BLaER1 (cell line): ENCODE data around the gene TRIM29.

Experiments
- H3K27ac ChIP-seq: shearing (Covaris generic); formaldehyde crosslinking; 2 replicates; pipeline ENCODE4 v1.8.1; 2022
- H3K27me3 ChIP-seq: shearing (Covaris generic); formaldehyde crosslinking; 2 replicates; pipeline ENCODE4 v1.8.1; 2022
- H3K36me3 ChIP-seq: shearing (Covaris generic); formaldehyde crosslinking; 2 replicates; pipeline ENCODE4 v1.8.1; 2022
- H3K4me1 ChIP-seq: shearing (Covaris generic); formaldehyde crosslinking; 2 replicates; pipeline ENCODE4 v1.8.1; 2022
- H3K4me2 ChIP-seq: shearing (Covaris generic); formaldehyde crosslinking; 2 replicates; pipeline ENCODE4 v1.8.1; 2022
- H3K4me3 ChIP-seq: shearing (Covaris generic); formaldehyde crosslinking; 2 replicates; pipeline ENCODE4 v1.8.1; 2022
- H3K9ac ChIP-seq: shearing (Covaris generic); formaldehyde crosslinking; 2 replicates; pipeline ENCODE4 v1.8.1; 2022
- H3K9me3 ChIP-seq: shearing (Covaris generic); formaldehyde crosslinking; 2 replicates; pipeline ENCODE4 v1.8.1; 2022
- H4K20me1 ChIP-seq: shearing (Covaris generic); formaldehyde crosslinking; 2 replicates; pipeline ENCODE4 v1.8.1; 2022
- Cebpa-rat ChIP-seq: shearing (Covaris generic); IDR thresholded peaks from 2 replicates; pipeline ENCODE4 v1.8.1; 2022

TRIM29 gene

DNA sequence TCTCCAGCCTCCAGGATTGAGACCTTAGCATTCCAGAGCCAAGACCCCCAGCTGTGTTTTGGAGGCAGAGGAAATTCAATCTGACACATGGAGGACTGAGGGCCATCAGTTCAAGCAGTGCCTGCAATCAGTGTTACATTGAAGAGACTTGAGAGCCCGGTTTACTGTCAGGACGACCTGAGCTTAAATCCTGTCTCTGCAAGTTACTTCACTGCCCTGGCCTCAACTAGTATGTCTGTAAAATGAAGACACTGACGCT is 35.1 kb downstream of the TRIM29 start:
- Histone ChIP-seq H3K27me3 (no peaks in the 10 kb centered on the region), H4K20me1 (no peaks in the 10 kb centered on the region), H3K4me1 (peaks cover 11% of the 10 kb centered on the region; the same call in 1 of the 2 replicates), H3K4me2 (no peak overlapping the region), H3K4me3 (no peak overlapping the region), H3K9me3 (no peaks in the 10 kb centered on the region), H3K36me3 (no peaks in the 10 kb centered on the region), H3K9ac (no peak overlapping the region), H3K27ac (no peak overlapping the region)
- TF ChIP-seq Cebpa-rat = no peak

DNA sequence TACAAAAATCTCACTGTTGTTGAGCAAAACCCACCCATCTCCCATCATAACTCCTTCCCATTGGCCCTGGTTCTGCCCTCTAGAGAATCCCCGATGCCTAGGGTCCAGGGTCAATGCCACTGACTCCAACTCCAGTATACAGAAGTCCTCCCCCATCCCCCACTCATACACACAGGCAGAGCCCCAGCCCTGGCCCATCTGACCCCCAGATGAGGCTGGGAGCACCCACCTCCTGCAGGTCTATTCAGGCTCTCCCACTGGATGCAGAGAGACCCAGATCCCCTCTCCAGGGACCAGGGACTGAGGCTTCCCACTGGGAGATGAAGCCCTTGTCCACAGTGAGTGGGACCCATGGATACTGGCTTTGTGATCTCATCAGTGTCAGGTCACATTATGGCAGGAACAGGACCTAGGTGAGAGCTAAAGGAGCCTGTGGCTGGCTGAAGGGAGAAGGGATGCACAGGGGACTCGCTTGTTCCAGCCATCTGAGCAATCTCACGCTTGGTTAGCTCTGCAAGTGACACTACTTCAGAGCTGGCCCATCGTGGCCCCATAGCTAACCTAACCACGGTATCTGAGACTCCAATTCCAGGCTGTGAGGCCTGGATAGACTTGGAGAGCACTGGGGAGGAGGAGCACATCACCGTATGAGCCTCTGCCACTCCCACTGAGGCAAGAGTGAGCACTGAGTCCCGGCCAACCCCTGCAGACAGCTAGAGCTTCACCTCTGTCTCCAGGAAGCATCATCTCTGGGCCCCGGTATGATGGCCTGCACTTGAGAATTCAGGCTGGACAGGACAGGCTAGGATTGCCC is 35.7 kb downstream of the TRIM29 start:
- H3K4me2 ChIP-seq = no peak overlapping the region
- H4K20me1 ChIP-seq = no peaks in the 10 kb centered on the region
- H3K9ac ChIP-seq = no peak overlapping the region
- no peaks in the 10 kb centered on the region for H3K9me3 ChIP-seq
- no peak for TF ChIP-seq Cebpa-rat
- peaks cover 11% of the 10 kb centered on the region; the same call in 1 of the 2 replicates for H3K4me1 ChIP-seq
- no peaks in the 10 kb centered on the region for H3K27me3 ChIP-seq
- no peaks in the 10 kb centered on the region for H3K36me3 ChIP-seq
- H3K27ac ChIP-seq = no peak overlapping the region
- H3K4me3 ChIP-seq = no peak overlapping the region

DNA sequence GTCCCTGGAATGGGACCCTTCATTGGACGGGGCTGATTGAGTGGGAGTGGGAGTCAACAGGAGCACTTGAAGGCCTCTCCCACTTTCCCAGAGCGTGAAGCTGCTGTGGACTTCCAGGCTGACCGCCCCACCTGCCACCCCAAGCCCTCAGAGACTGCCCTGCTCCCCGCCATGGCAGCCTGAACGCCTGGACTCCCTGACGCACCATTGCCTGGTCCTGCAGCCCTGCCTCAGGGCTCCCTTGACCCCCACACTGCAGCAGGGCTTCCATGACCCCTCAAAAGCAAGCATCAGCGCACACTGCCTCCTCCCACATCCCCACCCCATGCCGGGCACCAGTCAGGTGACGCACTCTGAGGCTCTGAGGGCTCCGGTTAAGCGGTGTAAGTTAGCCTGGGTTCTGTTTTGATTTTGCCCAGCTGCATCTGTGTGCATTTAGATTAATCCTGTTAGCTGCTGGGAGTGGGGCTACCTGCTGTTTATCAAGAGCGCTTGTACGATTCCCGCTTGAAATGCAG is 39.4 kb downstream of the TRIM29 start:
- Histone ChIP-seq H3K4me2 (no peak overlapping the region), H3K4me1 (no peaks in the 10 kb centered on the region), H3K27me3 (no peaks in the 10 kb centered on the region), H3K27ac (no peak overlapping the region), H3K9ac (no peak overlapping the region), H3K4me3 (no peak overlapping the region), H3K36me3 (no peaks in the 10 kb centered on the region), H4K20me1 (no peaks in the 10 kb centered on the region), H3K9me3 (no peaks in the 10 kb centered on the region)
- TF ChIP-seq Cebpa-rat = no peak

DNA sequence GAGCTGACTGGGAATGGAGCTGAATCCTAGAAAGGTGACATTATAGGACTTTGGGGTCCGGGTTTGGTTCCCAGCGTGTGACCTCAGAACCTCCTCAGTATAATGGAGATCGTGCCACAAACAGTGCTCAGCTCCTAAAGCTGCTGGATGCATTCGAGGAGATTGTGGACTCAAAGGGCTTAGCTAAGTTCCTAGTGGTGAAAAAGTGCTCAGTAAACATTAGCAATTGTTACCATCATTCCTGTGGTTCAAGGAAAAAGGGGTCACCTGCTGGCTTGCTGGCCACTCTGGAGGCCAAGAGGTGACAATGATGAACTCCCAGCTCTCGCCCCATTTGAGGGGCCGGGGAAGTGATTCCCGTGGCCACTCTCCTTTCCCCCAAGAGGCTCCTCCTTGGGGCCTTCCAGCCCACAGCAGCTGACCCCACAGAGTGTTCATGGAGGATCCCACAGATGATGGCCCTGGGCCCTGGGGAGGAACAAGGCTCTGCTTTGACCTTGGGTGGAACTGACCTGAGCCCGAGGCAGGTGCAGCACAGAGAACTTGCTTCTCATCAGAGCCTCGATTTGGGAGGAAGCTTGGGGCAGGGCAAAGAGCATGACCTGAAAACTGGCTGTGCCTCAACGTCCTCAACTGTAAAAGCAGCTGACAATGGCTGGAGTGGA is 40.1 kb downstream of the TRIM29 start:
- no peak overlapping the region for H3K9ac ChIP-seq
- no peaks in the 10 kb centered on the region for H3K9me3 ChIP-seq
- H3K4me3 ChIP-seq = no peak overlapping the region
- H3K36me3 ChIP-seq = no peaks in the 10 kb centered on the region
- H3K27me3 ChIP-seq = no peaks in the 10 kb centered on the region
- no peaks in the 10 kb centered on the region for H4K20me1 ChIP-seq
- H3K4me2 ChIP-seq = no peak overlapping the region
- TF ChIP-seq Cebpa-rat = no peak
- no peak overlapping the region for H3K27ac ChIP-seq
- H3K4me1 ChIP-seq = no peaks in the 10 kb centered on the region

DNA sequence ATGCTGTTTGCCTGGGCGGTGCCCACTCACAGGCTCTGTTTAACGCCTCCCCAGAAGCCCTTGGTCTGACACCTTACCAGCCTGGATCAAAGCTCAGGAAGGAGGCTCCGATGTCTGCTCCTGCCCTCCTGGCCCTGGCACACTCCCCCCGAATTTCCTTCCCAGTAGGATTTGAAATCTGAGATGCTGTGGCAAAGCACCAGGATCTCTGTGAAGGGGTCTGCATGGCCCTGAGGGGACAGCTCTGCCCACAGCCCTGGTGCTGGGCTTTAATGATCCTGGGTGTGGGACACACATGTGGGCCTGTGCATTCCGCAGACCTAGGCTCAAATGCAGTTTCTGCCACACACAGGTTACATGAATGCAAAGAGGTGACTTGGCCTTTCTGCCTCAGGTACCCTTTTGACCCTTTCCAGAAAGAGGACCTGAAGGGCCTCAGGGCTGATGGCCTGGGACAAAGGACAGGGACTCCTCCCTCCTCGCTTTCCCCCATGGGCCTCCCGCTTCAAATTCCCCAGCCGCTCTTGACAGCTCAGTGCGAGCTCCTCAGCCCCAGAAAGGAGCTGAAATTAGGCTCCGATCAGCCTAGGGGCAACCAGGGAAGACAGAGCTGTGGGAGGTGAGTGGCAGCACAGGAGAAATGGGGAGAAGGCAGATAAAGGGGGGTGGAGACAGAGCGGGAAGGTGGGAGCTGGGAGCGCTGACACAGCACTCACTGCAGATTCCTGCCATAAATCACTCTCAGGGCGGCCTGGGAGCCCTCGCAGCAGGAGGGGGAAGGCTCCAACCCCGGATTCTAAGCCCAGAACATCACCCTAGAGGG is 41.3 kb downstream of the TRIM29 start:
- H3K4me2 ChIP-seq = no peak overlapping the region
- no peak overlapping the region for H3K27ac ChIP-seq
- TF ChIP-seq Cebpa-rat = no peak
- H3K4me3 ChIP-seq = no peak overlapping the region
- H3K27me3 ChIP-seq = no peaks in the 10 kb centered on the region
- no peaks in the 10 kb centered on the region for H3K9me3 ChIP-seq
- H3K9ac ChIP-seq = no peak overlapping the region
- no peaks in the 10 kb centered on the region for H3K4me1 ChIP-seq
- no peaks in the 10 kb centered on the region for H3K36me3 ChIP-seq
- no peaks in the 10 kb centered on the region for H4K20me1 ChIP-seq

DNA sequence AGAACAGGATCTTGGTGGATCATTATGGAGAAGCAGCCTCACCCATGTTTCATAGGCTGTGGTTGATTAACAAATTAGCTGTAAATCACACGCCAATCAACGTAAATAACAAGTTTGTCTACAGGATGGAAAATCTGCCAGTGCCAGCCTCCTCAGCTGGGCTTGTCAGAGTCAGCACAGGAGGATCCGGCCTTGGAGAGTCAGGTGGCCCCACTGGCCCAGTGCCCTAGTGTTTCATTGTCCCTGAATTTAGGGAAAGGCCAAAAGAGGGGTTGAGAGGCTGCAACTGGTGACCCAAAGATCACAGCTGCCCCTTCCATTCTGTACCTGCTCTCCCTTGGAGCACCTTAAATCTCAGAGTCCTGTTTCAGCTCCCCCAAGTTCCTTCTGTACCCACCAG is 42.4 kb downstream of the TRIM29 start:
- Histone ChIP-seq H3K4me2 (no peak overlapping the region), H3K4me3 (no peak overlapping the region), H3K4me1 (no peaks in the 10 kb centered on the region), H3K27ac (no peak overlapping the region), H3K9me3 (no peaks in the 10 kb centered on the region), H3K36me3 (no peaks in the 10 kb centered on the region), H3K27me3 (no peaks in the 10 kb centered on the region), H3K9ac (no peak overlapping the region), H4K20me1 (no peaks in the 10 kb centered on the region)
- no peak for TF ChIP-seq Cebpa-rat

DNA sequence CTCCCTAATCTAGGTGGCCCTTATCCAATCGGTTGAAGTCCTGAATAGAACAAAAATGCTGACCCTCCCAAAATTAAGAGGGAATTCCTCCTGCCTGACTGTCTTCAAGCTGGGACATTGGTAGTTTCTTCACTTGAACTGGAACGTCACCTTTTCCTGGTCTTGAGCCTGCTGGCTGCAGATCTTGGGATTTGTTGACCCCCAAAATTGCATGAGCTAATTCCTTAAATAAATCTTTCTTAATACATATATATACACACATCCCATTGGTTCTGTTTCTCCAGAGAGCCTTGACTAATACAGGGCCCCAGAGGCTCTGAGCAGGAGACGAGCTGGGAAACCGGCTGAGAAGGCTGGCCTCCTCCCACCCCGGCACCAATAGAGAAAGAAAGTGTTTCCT is 46.2 kb downstream of the TRIM29 start:
- TF ChIP-seq Cebpa-rat = no peak
- no peaks in the 10 kb centered on the region for H3K27me3 ChIP-seq
- no peak overlapping the region for H3K9ac ChIP-seq
- H3K4me2 ChIP-seq = no peak overlapping the region
- H3K9me3 ChIP-seq = 0 out of 2 replicates have a peak, but pooled peaks cover under 1% of the 10 kb centered on the region
- H4K20me1 ChIP-seq = no peaks in the 10 kb centered on the region
- no peaks in the 10 kb centered on the region for H3K36me3 ChIP-seq
- no peak overlapping the region for H3K4me3 ChIP-seq
- no peak overlapping the region for H3K27ac ChIP-seq
- no peaks in the 10 kb centered on the region for H3K4me1 ChIP-seq

DNA sequence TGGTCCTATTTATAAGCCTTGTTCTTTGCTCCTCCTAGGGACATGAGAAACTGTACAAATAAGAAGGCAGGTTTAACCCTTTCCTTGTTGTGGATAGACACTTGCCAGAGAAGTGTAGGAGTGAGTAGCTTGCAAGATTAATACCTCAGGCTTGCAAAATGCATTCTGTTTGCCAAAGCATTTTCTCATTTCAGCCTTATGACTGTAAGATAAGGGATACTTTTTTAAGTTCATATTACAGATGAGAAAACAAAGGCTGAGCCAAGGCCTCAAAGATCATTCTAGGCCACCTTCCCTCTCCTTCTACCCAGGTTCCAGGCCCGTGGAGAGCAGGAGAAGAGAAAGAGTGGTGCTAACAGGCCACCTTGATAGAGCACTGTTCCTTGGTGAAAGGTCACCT is 46.8 kb downstream of the TRIM29 start:
- Histone ChIP-seq H4K20me1 (no peaks in the 10 kb centered on the region), H3K4me3 (no peak overlapping the region), H3K9me3 (peaks cover 6% of the 10 kb centered on the region), H3K36me3 (no peaks in the 10 kb centered on the region), H3K27me3 (no peaks in the 10 kb centered on the region), H3K27ac (no peak overlapping the region), H3K4me1 (no peaks in the 10 kb centered on the region), H3K4me2 (no peak overlapping the region), H3K9ac (no peak overlapping the region)
- no peak for TF ChIP-seq Cebpa-rat

DNA sequence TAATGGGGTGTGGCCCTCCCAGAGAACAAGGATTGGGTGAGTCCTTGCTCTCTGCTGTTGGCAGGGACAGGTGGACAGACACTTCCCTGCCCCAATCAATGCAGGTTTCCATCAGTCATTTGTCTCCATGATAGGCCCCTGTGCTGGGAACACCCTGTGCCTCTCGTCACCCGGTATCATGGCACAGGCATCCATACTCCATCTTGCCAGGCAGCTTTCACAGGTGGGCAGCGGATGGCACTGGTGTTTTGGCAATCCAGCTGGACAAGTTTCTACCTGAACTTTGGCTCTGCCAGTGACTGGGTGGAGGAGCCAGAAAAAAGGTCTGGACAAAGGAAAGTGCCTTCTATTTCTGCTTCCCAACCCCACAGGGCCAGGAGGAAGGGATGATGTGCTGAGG is 47.5 kb downstream of the TRIM29 start:
- Histone ChIP-seq H3K36me3 (no peaks in the 10 kb centered on the region), H3K9ac (no peak overlapping the region), H3K4me2 (no peak overlapping the region), H3K4me3 (no peak overlapping the region), H3K27me3 (no peaks in the 10 kb centered on the region), H3K9me3 (peaks cover 13% of the 10 kb centered on the region), H4K20me1 (no peaks in the 10 kb centered on the region), H3K27ac (no peak overlapping the region), H3K4me1 (no peaks in the 10 kb centered on the region)
- no peak for TF ChIP-seq Cebpa-rat
